A549 (cell line): ENCODE measurements around the gene STK4. TPM values are rescaled to one million over a fixed set of nuclear protein-coding genes. Genes with fewer than 3 reads are reported as not detected.

Experiments used
- ATAC-seq, 2 experiments: fragments of 200-7000 bp in 1 of 2; fragments of >200 bp in 1 of 2; cut with Nextera tagmentation in 1 of 2; cut with Tn5 transposase in 1 of 2; 3 replicates each; pipeline versions ENCODE4 v1.8.0 to v1.9.1; 2018 to 2020; ENCODE audit warnings: mild to moderate bottlenecking in 1 of 2, moderate library complexity in 1 of 2
- CTCF ChIA-PET: fragments of 300-600 bp; sonication (Branson Sonifier 250); formaldehyde crosslinking; extraction: SDS; loops from one replicate; lab custom pipeline; 2021; ENCODE audit warnings: antibody characterized with exemption, inconsistent platforms; lab: Yijun Ruan, JAX
- POLR2A ChIA-PET: fragments of 350-600 bp; formaldehyde crosslinking; extraction: SDS; loops from one replicate; lab custom pipeline; 2021; ENCODE audit warnings: antibody characterized with exemption, inconsistent platforms; lab: Yijun Ruan, JAX
- DNase-seq, 2 experiments: peaks; one replicate each; pipeline versions ENCODE4 v3.0.0 to v3.0.0-alpha.2; 2011 to 2016; ENCODE audit warnings: low read depth in 1 of 2, low spot score in 1 of 2
- FAIRE-seq: peaks from 2 replicates; lab custom pipeline; 2011; peaks lifted over from hg19 to GRCh38; lab: Jason Lieb, UNC
- H3K27ac ChIP-seq, 2 experiments: fragments of >200 bp; sonication (Bioruptor Twin); formaldehyde crosslinking; 3 replicates each; pipeline ENCODE4 v1.5.1; 2016 to 2017
- H3K4me1 ChIP-seq: fragments of >200 bp; sonication (Bioruptor Twin); formaldehyde crosslinking; 3 replicates; pipeline ENCODE4 v1.6.1; 2016
- H3K4me2 ChIP-seq: fragments of >200 bp; sonication (Bioruptor Twin); formaldehyde crosslinking; 3 replicates; pipeline ENCODE4 v1.6.1; 2016
- H3K4me3 ChIP-seq: fragments of >200 bp; sonication (Bioruptor Twin); formaldehyde crosslinking; 3 replicates; pipeline ENCODE4 v1.5.1; 2016
- H3K9me3 ChIP-seq: fragments of >200 bp; sonication (Bioruptor Twin); formaldehyde crosslinking; 3 replicates; pipeline ENCODE4 v1.6.1; 2016
- ATOH8 ChIP-seq: fragments of 250-450 bp; sonication (Bioruptor Pico); IDR thresholded peaks from 2 replicates; pipeline ENCODE4 v1.5.0; 2020; ENCODE audit warnings: low read depth, mild to moderate bottlenecking, moderate library complexity
- EHF ChIP-seq: fragments of 250-450 bp; sonication (Bioruptor Pico); IDR thresholded peaks from 2 replicates; pipeline ENCODE4 v1.5.0; 2020; ENCODE audit warnings: mild to moderate bottlenecking
- EHMT2 ChIP-seq: fragments of 200-600 bp; sonication (generic); IDR thresholded peaks from 2 replicates; pipeline ENCODE4 v1.6.1; 2016; ENCODE audit warnings: antibody characterized with exemption, low read depth, mild to moderate bottlenecking, moderate library complexity
- EP300 ChIP-seq, 2 experiments: fragments of >200 bp; sonication (Bioruptor Twin); formaldehyde crosslinking; IDR thresholded peaks; 2 replicates in 1 of 2; 3 replicates in 1 of 2; pipeline ENCODE4 v1.6.1; 2016 to 2017
- GATA3 ChIP-seq: IDR thresholded peaks from 2 replicates; pipeline ENCODE4 v1.6.1; 2012; ENCODE audit warnings: borderline replicate concordance
- HEYL ChIP-seq: fragments of 250-450 bp; sonication (Bioruptor Pico); IDR thresholded peaks from 2 replicates; pipeline ENCODE4 v1.8.0; 2021; ENCODE audit warnings: mild to moderate bottlenecking, moderate library complexity
- HOXA7 ChIP-seq: fragments of 250-450 bp; sonication (Bioruptor Pico); IDR thresholded peaks from 2 replicates; pipeline ENCODE4 v1.5.0; 2020; ENCODE audit warnings: mild to moderate bottlenecking, moderate library complexity
- JUN ChIP-seq, 2 experiments: fragments of >200 bp; sonication (Bioruptor Twin); formaldehyde crosslinking; IDR thresholded peaks; 2 replicates in 1 of 2; 3 replicates in 1 of 2; pipeline ENCODE4 v1.6.1; 2016 to 2017
- KDM1A ChIP-seq: fragments of 200-600 bp; sonication (generic); IDR thresholded peaks from 2 replicates; pipeline ENCODE4 v1.6.1; 2016; ENCODE audit warnings: low read depth, mild to moderate bottlenecking
- MAZ ChIP-seq: fragments of 150-350 bp; IDR thresholded peaks from 2 replicates; pipeline ENCODE4 v1.6.1; 2014; ENCODE audit warnings: antibody characterized with exemption, low read depth, low read length, borderline replicate concordance
- MYC ChIP-seq: IDR thresholded peaks from 2 replicates; pipeline ENCODE4 v1.6.1; 2012; ENCODE audit warnings: mild to moderate bottlenecking, inconsistent platforms, low read length, improper control_type of control experiment, borderline replicate concordance
- POLR2A ChIP-seq: IDR thresholded peaks from 2 replicates; pipeline ENCODE4 v1.6.1; 2012; ENCODE audit warnings: mild to moderate bottlenecking, low read length
- POLR2AphosphoS2 ChIP-seq: conservative IDR thresholded peaks from 2 replicates; pipeline ENCODE4 v1.6.1; 2012; ENCODE audit warnings: low read length, improper control_type of control experiment, inconsistent platforms
- RAD21 ChIP-seq, 2 experiments: fragments of >200 bp in 1 of 2; sonication (Bioruptor Twin) in 1 of 2; formaldehyde crosslinking in 1 of 2; IDR thresholded peaks in 1 of 2; conservative IDR thresholded peaks in 1 of 2; 2 replicates in 1 of 2; 3 replicates in 1 of 2; pipeline ENCODE4 v1.6.1; 2012 to 2018; ENCODE audit warnings: inconsistent platforms in 1 of 2
- RCOR1 ChIP-seq: fragments of 150-350 bp; IDR thresholded peaks from 2 replicates; pipeline ENCODE4 v1.6.1; 2014; ENCODE audit warnings: antibody characterized with exemption, low read length, low read depth
- RFX5 ChIP-seq: fragments of 450-650 bp; IDR thresholded peaks from 2 replicates; pipeline ENCODE4 v1.7.1; 2014; ENCODE audit warnings: antibody characterized with exemption, mild to moderate bottlenecking, moderate library complexity
- RNF2 ChIP-seq: fragments of 200-600 bp; sonication (generic); IDR thresholded peaks from 2 replicates; pipeline ENCODE4 v1.6.1; 2016; ENCODE audit warnings: low read depth, mild to moderate bottlenecking, antibody characterized with exemption, moderate library complexity, borderline replicate concordance
- SREBF2 ChIP-seq: fragments of 450-650 bp; IDR thresholded peaks from 2 replicates; pipeline ENCODE4 v1.6.1; 2014; ENCODE audit warnings: mild to moderate bottlenecking, moderate library complexity
- TFCP2L1 ChIP-seq: fragments of 250-450 bp; sonication (Bioruptor Pico); IDR thresholded peaks from 2 replicates; pipeline ENCODE4 v1.5.0; 2021; ENCODE audit warnings: mild to moderate bottlenecking
- TP53 ChIP-seq: fragments of 250-450 bp; sonication (Bioruptor Pico); IDR thresholded peaks from 2 replicates; pipeline ENCODE4 v1.5.0; 2021; ENCODE audit warnings: mild to moderate bottlenecking, moderate library complexity
- ZC3H11A ChIP-seq: fragments of 450-650 bp; IDR thresholded peaks from 2 replicates; pipeline ENCODE4 v1.6.1; 2014; ENCODE audit warnings: antibody characterized with exemption, mild to moderate bottlenecking
- ZFP36 ChIP-seq: fragments of 450-650 bp; IDR thresholded peaks from 2 replicates; pipeline ENCODE4 v1.6.1; 2014; ENCODE audit warnings: borderline replicate concordance; ENCODE audit not compliant: partially characterized antibody
- ZSCAN20 ChIP-seq: fragments of 250-450 bp; sonication (Bioruptor Pico); IDR thresholded peaks from 2 replicates; pipeline ENCODE4 v1.8.0; 2022; ENCODE audit warnings: mild to moderate bottlenecking, moderate library complexity
- WGBS: methylation state at CpG from one replicate; pipeline ENCODE4 v1.1.6; 2017; ENCODE audit errors: missing lambda C conversion rate; 5-methylcytosine and 5-hydroxymethylcytosine counted together
- polyA plus RNA-seq, 4 experiments: library from polyadenylated mRNA; depleted of rRNA in 3 of 4; stranded (reverse); fragments of >200 nt; fragmentation: RNase III in 1 of 4; extraction: RNeasy Plus Mini Kit Qiagen cat#74134 plus additional on column Dnase treatment in 1 of 4; gene quantifications; 2 replicates in 3 of 4; 3 replicates in 1 of 4; pipeline ENCODE4 v1.2.3, GENCODE V29; 2011 to 2017
- TF ChIP-seq, protein P1 (sequence below): fragments of >200 bp; sonication (Bioruptor Twin); formaldehyde crosslinking; IDR thresholded peaks from 3 replicates; pipeline ENCODE4 v1.5.1; 2016

Gene STK4
- polyA plus RNA-seq, 2 of the 4 experiments (the other 2 are of a cell fraction), result 14.5 to 34.5 TPM

DNA sequence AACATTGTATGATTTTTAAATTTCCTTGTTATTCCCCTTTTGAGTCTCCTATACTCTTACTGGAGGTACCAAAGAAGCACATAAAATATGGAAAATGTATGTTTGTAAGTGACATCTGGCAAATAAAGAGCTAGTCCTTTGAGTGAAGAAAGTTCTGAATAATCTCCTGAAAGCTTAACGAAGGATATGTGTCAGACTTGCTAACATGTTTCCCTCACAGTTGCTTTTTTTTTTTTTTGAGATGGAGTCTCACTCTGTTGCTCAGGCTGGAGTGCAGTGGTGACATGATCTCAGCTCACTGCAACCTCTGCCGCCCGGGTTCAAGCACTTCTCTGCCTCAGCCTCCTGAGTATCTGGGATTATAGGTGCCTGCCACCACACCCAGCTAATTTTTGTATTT lies 63.6 kb downstream of the STK4 start:
- Histone ChIP-seq H3K27ac (no peak overlapping the region), H3K4me3 (no peak overlapping the region), H3K9me3 (no peaks in the 10 kb centered on the region), H3K4me2 (no peak overlapping the region), H3K4me1 (no peaks in the 10 kb centered on the region)
- ChIA-PET POLR2A (no interaction called here), CTCF (interaction anchor here (0.6 to 6.8 kb wide), 6 partner anchors 13 to 289 kb away, joined by 3 to 44 read pairs (median 6); no protein-coding TSS in a partner anchor)
- TF ChIP-seq EP300 (IDR thresholded peaks at IDR 0.05), result no peak
- no peak for TF ChIP-seq RCOR1
- no peak for TF ChIP-seq MYC
- TF ChIP-seq ZFP36, result no peak
- TF ChIP-seq TFCP2L1, result no peak
- no peak for TF ChIP-seq RAD21 (conservative IDR thresholded peaks at IDR 0.05 in 1 of 2, IDR thresholded peaks at IDR 0.05 in 1 of 2)
- TF ChIP-seq JUN (IDR thresholded peaks at IDR 0.05), result no peak
- TF ChIP-seq GATA3, result no peak
- no peak for TF ChIP-seq KDM1A
- no peak for TF ChIP-seq MAZ
- TF ChIP-seq SREBF2, result no peak
- no peak for TF ChIP-seq HOXA7 (CRISPR knock-in tag)
- TF ChIP-seq TP53 (CRISPR knock-in tag), result no peak
- TF ChIP-seq HEYL (CRISPR knock-in tag), result no peak
- no peak for TF ChIP-seq ZSCAN20 (CRISPR knock-in tag)
- FAIRE-seq (no peak), DNase-seq (no peak), ATAC-seq (no peak)
- over 99% methylated on average over 3 of the region's 3 CpGs for WGBS

DNA sequence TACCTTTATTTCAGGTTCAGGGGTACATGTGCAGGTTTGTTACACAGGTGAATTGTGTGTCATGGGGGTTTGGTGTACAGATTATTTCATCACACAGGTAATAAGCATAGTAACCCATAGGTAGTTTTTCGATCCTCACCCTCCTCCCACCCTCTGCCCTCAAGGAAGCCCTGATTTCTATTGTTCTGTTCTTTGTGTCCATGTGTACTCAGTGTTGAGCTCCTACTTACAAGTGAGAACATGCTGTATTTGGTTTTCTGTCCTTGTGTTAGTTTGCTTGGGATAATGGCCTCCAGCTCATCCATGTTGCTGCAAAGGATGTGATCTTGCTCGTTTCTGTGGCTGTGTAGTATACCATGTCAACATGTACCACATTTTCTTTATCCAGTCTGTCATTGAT lies 66.0 kb downstream of the STK4 start:
- CTCF ChIA-PET, result interaction anchor here (6.8 kb wide), 1 partner anchor 11 kb away, joined by 44 read pairs; no protein-coding TSS in a partner anchor
- H3K9me3 ChIP-seq, result no peaks in the 10 kb centered on the region
- TF ChIP-seq ZC3H11A (no peak), EHF (no peak), POLR2A (no peak), RCOR1 (no peak), MAZ (no peak), ATOH8 (CRISPR knock-in tag) (no peak), EP300 (IDR thresholded peaks at IDR 0.05) (no peak), RNF2 (no peak)
- TF ChIP-seq, protein P1, sequence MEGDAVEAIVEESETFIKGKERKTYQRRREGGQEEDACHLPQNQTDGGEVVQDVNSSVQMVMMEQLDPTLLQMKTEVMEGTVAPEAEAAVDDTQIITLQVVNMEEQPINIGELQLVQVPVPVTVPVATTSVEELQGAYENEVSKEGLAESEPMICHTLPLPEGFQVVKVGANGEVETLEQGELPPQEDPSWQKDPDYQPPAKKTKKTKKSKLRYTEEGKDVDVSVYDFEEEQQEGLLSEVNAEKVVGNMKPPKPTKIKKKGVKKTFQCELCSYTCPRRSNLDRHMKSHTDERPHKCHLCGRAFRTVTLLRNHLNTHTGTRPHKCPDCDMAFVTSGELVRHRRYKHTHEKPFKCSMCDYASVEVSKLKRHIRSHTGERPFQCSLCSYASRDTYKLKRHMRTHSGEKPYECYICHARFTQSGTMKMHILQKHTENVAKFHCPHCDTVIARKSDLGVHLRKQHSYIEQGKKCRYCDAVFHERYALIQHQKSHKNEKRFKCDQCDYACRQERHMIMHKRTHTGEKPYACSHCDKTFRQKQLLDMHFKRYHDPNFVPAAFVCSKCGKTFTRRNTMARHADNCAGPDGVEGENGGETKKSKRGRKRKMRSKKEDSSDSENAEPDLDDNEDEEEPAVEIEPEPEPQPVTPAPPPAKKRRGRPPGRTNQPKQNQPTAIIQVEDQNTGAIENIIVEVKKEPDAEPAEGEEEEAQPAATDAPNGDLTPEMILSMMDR, result no peak
- TF ChIP-seq, all 56 proteins: peak for 0
- no peak for FAIRE-seq
- POLR2A ChIA-PET, result no interaction called here
- Histone ChIP-seq H3K4me3 (no peak overlapping the region), H3K4me1 (peaks cover 18% of the 10 kb centered on the region), H3K27ac (no peak overlapping the region), H3K4me2 (no peak overlapping the region)
- ATAC-seq, result no peak
- DNase-seq, result no peak
- WGBS, result 82% methylated on average over 2 of the region's 2 CpGs

DNA sequence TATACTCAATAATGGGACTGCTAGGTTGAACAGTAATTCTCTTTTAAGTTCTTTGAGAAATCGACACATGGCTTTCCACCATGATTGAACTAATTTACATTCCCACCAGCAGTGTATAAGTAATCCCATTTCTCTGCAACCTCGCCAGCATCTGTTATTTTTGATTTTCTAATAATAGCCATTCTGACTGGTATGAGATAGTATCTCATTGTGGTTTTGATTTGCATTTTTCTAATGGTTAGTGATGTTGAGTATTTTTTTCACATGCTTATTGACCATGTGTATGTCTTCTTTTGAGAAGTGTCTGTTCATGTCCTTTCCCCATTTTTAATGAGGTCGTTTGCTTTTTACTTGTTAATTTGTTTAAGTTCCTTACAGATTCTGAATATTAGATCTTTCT lies 66.5 kb downstream of the STK4 start:
- ATAC-seq (no peak), DNase-seq (no peak), FAIRE-seq (no peak)
- H3K4me1 ChIP-seq, result peaks cover 23% of the 10 kb centered on the region
- ChIA-PET CTCF (interaction anchor here (6.8 kb wide), 1 partner anchor 10 kb away, joined by 44 read pairs; no protein-coding TSS in a partner anchor), POLR2A (no interaction called here)
- TF ChIP-seq POLR2A, result no peak
- TF ChIP-seq HOXA7 (CRISPR knock-in tag), result no peak
- no peak for TF ChIP-seq ZSCAN20 (CRISPR knock-in tag)
- no peak for TF ChIP-seq POLR2AphosphoS2
- no peak for TF ChIP-seq RFX5
- TF ChIP-seq EHMT2, result no peak
- H3K4me2 ChIP-seq, result no peak overlapping the region
- H3K4me3 ChIP-seq, result no peak overlapping the region
- H3K9me3 ChIP-seq, result no peaks in the 10 kb centered on the region
- no peak overlapping the region for H3K27ac ChIP-seq
- WGBS, result 87% methylated on average over 3 of the region's 3 CpGs
